Stimulated activated CD4-positive, alpha-beta T cell treated with anti-CD3 and anti-CD28 coated beads, Interleukin-1b, Interleukin-23, amount 100 ng/mL, for 48 hours (primary cell): Measurements from ENCODE around the gene LAIR2.
A peak's percentile ranks its signal among the peaks of the same experiment; 100 is the strongest.
"Not testable (repeated sequence)": the region's sequence is repeated elsewhere in the genome, so short reads cannot be mapped to it uniquely, and the experiment has no call there.

Source experiments
- DNase-seq: peaks from one replicate; pipeline ENCODE4 v3.0.0-alpha.2; 2020

Gene LAIR2

GRCh38 chr19:54464630-54465425, 37.8 kb upstream of the LAIR2 start:
- peak; percentile 90 for DNase-seq

- no peak for DNase-seq
Observed at GRCh38 chr19:54465426-54466109, 37.1 kb upstream of the LAIR2 start.

- not testable (repeated sequence) for DNase-seq
Observed at GRCh38 chr19:54466110-54466480, 36.5 kb upstream of the LAIR2 start.

GRCh38 chr19:54469496-54469934, 33.1 kb upstream of the LAIR2 start:
- no peak for DNase-seq

- no peak for DNase-seq
Observed at GRCh38 chr19:54470276-54470887, 32.2 kb upstream of the LAIR2 start.

- DNase-seq = no peak
Observed at GRCh38 chr19:54470991-54471782, 31.4 kb upstream of the LAIR2 start.

- DNase-seq = no peak
Observed at GRCh38 chr19:54473071-54473891, 29.4 kb upstream of the LAIR2 start, which contains the start of gene CDC42EP5. TSS of gene CDC42EP5 (minus strand) at chr19:54473296. CDS start at chr19:54465547, 7,749 bp downstream.

- no peak for DNase-seq
Observed at GRCh38 chr19:54473892-54474372, 28.7 kb upstream of the LAIR2 start.

- DNase-seq = no peak
Observed at GRCh38 chr19:54475706-54476105, 26.9 kb upstream of the LAIR2 start.

GRCh38 chr19:54477650-54478049, 25.0 kb upstream of the LAIR2 start:
- no peak for DNase-seq

GRCh38 chr19:54478677-54479266, 23.9 kb upstream of the LAIR2 start:
- DNase-seq = no peak

GRCh38 chr19:54480051-54480450, 22.6 kb upstream of the LAIR2 start:
- DNase-seq = no peak

GRCh38 chr19:54481326-54481930, 21.2 kb upstream of the LAIR2 start:
- no peak for DNase-seq

GRCh38 chr19:54482889-54483288, 19.7 kb upstream of the LAIR2 start:
- no peak for DNase-seq

GRCh38 chr19:54484451-54484850, 18.2 kb upstream of the LAIR2 start:
- DNase-seq = no peak

GRCh38 chr19:54485851-54486250, 16.8 kb upstream of the LAIR2 start:
- no peak for DNase-seq

- DNase-seq = no peak
Observed at GRCh38 chr19:54489341-54489740, 13.3 kb upstream of the LAIR2 start.

- no peak for DNase-seq
Observed at GRCh38 chr19:54489766-54490165, 12.9 kb upstream of the LAIR2 start.

GRCh38 chr19:54492568-54492967, 10.1 kb upstream of the LAIR2 start:
- DNase-seq = no peak

- not testable (repeated sequence) for DNase-seq
Observed at GRCh38 chr19:54493056-54493455, 9.6 kb upstream of the LAIR2 start.

- no peak for DNase-seq
Observed at GRCh38 chr19:54493967-54494585, 8.6 kb upstream of the LAIR2 start.
